Dedifferentiated amniotic fluid mesenchymal stem cell (primary cell): ENCODE results near the gene DUSP2.
"Not testable (repeated sequence)": the region's sequence is repeated elsewhere in the genome, so short reads cannot be mapped to it uniquely, and the experiment has no call there.

ENCODE experiments used
- DNase-seq: peaks from one replicate; pipeline ENCODE4 v3.0.0-alpha.2; 2016; ENCODE audit errors: extremely low spot score

Gene DUSP2

DNA sequence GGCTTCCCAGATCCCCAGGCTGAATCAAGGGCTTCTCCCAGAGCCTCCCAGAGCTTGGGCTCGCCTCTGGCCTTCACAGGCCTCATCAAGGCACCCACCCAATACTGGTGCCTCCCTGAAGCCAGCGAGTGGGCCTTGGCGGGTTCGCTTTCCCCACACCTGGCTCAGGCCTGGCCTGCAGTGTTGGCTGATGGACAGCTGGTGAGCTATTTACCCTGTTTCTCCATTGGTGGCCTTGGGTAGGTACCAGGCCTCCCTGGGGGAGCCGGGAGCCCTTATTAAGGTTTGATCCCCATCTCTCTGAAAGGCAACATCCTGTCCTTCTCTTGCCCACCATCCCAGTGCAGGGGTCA lies 18.2 kb upstream of the DUSP2 start:
- DNase-seq = no peak

DNA sequence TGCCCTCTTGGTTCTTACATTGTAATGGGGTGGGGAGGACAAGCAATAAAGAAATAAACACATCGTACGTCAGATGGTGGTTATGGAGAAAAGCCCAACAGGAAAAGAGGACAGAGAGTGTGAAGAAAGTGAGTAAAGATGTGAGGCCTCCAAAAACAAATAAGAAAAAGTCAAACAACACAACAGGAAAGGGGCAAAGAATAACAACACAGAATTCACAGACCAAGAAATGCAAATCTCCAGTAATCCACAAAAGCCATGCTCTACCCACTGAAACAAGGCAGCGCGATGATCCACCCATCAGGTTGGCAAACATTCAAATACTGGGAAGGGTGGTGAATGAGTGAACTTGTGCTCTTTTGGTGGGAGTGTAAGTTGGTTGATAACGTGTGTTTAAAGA lies 16.7 kb upstream of the DUSP2 start:
- no peak for DNase-seq

DNA sequence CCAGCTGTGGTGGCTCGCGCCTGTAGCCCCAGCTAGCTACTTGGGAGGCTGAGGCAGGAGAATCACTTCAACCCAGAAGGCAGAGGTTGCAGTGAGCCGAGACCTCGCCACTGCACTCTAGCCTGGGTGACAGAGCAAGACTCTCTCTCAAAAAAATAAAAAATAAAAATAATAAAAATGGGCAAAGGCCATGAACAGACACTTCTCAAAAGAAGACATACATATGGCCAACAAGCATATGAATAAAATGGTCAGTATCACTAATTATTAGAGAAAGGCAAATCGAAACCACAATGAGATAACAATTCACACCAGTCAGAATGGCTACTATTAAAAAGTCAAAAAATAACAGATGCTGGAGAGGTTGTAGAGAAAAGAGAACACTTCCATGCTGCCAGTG lies 15.1 kb upstream of the DUSP2 start:
- DNase-seq = not testable (repeated sequence)

DNA sequence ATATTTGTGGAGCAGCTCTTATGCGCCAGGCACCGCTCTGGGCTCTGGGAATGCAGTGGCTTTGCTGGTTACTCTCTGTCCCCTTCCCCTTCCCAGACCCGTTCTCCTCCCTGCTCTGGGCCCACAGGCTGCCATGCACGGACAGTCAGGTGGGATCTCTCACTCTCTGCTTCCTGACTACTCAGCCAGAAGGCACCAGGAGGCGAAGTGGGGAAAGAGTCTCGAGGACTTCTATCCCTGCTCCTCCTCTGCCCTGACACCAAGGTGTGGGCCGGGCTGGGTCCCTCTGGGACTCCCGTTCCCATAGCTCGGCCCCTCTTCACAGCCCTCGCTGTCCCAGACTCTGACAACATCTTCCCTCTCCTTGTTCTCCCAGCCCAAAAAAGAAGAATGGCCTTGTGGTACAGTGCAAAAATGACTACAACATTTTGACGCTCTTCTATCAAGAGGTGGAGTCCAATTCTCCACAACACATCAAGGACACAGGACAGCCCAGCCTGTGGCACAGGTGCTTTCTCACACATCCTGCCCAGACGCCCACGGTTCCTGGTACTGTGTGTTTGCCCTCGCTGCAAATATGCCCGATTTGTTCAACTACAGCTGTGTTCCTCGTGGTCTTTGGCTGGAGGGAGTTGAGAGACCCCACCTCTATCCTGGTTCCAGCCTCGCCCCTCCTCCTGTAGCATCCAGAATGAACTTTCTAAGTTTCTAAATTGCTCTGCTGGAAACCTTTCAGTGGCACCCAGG lies 14.0 kb upstream of the DUSP2 start:
- no peak for DNase-seq

DNA sequence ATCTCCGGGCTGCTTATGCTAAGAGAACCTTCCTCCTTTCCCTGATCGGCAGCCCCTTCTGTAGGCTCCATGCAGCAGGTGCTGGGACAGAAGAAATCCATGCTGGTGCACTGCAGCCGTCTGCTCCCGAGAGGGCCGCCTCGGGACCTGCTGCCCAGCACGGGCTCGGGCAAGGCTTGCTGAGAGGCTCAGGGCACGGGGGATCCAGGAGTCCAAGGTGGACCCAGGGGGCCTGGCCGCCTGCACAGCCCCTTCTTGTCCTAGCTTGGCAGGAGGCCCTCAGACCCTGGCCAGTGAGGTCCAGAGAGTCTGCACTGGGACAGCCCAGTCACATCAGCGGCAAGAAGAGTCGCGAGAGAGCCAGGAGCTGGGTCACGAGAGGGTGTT lies 13.3 kb upstream of the DUSP2 start:
- no peak for DNase-seq

DNA sequence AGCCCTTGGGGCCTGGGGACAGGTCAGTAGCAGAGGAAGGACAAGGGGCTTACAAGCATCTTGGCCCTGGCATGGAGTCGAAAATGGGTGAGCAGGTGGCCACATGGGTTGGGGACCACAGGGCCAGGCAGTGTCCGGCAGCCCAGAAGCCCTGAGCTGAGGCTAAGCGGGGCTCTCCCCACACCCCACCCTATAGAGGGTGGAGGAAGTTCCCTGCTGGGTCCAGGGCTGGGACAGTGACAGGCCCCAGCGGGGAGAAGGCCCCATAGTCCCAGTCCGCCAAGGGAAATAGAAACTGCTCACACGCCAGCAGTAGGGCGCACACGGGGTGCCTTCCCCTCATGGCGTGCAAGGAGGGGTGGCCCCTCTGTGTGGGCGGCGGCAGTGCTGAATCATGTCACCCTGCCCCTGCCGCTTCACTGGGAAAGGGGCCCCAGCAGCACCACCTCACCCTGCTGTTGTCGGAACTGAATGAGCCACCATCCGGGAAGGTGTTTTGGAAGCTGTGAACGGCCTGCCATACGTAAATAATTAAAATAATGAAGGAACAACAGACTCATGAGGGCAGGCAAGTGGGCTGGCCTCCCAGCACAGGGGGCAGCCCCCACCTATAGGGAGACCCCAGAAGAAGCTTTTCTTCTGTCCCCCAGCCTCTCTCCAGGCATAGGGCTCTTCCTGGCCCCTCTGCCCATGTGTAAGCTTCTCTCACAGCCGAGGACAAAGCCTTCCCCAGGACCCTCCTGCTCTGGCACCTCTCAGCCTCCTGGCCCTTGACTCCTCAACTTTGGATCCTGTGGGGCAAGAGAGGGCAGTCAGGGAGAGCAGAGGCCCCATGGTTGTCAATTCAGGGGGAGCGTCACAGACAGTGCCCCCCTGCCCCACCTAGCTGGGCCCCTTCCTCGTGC lies 12.7 kb upstream of the DUSP2 start:
- no peak for DNase-seq

DNA sequence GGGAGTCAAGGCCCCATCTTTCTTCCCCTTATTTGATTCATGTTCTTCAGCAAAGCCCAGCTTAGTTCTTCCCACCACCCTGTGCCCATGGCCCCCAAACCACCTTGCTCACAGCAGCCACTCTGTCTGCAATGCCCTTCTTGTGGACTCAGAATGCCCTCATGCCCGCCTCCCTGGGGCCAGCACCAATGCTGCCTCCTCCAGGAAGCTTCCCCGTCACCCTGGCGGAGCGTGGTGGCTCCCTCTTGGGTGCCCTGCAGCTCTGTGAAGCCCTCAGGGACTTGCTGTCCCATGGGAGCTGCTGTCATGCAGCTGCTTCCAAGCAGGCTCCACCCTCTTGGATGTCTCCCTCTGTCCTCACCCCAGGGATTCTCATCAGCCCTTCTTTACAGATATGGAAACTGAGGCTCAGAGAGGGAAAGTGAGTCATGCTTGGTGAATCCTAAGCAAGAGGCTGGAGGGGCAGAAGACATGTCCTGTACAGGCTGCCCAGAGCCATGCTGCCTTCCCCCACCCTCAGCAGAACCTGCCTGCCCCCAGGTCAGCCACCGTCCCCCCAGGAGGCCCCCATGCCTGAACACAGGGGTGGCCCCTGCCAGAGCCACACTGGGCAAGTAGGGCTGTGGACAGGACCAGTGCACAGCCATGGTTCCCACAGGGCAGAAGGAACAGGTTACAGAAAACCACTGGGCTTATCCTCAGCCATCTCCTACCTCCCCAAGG lies 11.8 kb upstream of the DUSP2 start:
- no peak for DNase-seq

DNA sequence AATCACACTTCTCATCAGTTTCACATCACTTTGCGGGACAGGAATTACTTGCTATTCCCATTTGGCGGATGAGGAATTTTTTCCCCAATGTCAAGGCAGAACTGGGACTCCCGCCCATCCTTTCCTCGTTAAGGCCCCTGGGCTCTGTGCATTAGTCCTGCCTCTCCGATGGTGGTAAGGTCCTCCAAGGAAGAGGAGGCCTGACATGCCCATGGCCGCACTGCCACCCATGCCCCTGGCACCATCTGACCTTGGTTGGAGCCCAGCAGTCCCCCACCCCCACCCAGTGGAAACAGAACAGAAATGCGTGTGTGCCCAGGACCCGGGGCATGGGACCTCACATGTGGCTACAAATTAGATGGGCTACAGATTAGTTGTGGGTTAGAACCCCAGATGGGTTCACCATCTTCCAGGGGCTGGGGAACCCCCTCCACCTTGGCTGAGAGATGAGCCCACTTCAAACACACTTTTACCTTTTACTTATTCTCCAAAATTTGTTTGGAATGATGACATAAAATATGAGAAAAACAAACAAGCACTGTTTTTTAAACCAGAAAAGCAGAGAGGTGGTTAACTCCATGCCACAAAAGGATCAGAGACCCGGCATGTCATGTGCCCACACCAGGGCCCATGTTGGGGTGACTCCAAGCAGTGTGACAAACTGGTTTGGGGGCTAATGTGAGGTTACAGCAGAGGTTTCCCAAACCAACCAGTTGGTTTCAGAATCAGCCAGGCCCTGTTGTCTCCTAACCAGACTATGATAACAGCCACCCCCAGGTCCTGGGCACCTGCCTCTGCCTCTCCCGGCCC lies 11.0 kb upstream of the DUSP2 start:
- DNase-seq = no peak

DNA sequence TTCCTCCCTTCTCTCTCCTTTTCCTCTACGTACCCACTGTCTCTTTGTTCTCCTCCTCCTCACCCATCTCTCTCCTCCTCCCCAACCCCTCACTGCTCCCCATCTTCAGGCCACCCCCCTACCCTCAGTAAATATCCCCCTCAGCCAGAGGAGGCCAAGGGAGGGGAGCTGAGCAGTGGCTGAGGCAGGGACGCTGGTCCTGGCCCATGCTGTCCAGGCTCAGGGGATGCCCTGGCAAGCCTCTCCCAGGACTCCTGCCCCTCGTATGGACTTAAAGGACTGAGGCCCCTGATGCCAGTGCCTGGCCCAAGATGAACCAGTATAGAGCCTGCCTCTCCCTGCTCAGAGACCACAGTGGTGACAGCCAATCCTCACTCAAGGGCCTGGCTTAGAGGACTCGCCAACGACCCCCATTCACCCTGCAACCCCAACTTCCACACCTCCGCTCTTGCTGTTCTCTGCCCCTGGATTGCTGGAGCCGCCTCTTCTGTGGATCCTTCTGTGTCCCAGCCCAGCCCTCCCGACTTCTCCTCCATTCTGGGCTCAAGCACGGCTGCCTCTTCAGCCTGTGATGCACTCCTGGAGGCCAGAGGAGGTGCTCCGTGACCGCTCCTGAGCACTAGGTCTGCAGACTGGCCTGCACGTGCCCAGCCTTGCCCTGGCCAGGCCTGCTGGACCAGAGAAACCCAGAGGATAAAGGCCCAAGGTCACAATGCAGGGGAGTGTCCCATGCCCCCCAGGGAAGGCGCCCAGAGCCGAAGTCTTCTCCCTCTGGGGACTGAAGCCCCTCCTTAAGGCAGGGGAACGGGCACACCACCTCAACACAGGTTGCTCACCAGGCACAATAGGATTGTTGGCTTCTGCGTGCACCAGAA lies 9.5 kb upstream of the DUSP2 start:
- DNase-seq = no peak

DNA sequence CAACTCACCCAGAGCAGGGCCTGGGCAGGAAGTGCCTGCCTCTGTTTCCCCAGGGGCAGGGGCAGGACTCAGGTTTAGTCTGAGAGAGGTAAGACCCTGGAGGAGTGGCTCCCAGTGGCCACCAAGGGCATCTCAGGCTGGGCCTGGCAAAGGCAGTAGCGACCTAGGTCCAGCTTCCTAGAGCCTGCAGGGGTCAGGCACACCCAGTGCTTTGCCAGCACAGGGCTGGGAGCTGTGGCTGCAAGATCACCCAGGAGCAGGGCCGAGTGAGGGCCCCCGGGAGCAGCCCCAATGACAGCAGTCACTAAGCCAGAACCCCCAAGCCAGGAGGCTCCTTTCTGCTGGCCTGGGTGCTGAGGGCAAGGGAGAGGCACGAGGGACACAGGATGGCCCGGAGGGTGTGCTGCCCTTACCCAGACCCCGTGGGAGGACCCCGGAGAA lies 8.8 kb upstream of the DUSP2 start:
- no peak for DNase-seq

DNA sequence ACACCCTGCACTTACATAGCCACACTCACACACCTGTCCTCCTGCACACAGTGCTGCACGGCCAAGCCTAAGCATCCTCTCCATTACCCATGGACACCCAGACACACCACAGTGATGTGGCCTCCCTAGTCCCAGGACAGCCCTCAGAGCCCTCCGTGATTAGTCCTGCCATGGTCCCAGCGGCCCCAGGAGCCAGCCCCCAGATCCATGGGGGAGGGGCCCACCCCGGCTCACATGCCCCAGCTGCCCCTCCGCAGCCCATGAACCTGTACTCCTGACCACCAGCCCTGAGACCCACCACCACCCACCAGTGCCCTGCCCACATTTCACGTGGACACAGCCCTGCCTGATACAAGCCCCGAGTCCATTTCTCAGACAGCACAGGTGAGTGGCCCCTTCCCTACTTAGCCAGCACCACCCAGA lies 8.1 kb upstream of the DUSP2 start:
- DNase-seq = no peak

DNA sequence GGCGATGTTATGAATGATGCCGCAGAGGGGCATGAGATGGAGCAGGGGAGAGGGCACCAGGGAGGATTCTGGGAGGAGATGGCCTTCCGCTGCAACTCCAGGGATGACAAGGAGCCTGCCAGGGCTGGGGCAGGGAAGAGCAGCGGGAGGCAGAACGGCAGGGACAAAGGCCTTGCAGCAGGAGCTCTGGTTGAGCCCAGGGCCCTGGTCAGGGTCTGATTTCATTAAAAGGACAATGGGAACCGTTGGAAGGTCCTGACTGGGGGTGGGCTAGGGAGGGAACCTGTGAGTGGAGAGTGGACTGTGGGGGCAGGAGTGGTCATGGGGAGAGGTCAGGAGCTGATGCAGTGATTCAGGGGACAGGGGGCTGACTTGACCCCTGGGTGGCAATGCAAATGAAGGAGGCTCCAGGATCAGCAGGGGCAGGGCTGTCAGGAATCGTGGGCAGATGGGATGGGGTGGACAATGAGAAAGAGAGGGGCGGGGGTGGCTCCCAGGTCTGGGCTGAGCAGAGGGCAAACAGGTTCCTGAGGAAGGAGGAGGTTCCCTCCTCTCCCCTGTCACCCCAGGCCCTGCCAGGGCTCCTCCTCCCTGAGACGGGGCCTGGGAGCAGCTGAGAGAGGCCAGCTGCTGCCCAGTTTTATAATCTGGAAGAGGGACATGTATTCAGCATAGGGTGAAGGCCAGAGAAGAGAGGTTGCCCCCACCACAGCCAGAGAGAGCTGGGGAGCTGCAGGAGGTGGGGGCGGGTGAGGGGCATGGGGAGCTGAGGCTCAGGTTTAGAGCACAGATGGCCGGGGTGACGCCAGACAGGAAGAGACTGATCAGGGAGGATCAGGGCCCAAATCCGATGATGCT lies 7.3 kb upstream of the DUSP2 start:
- no peak for DNase-seq

DNA sequence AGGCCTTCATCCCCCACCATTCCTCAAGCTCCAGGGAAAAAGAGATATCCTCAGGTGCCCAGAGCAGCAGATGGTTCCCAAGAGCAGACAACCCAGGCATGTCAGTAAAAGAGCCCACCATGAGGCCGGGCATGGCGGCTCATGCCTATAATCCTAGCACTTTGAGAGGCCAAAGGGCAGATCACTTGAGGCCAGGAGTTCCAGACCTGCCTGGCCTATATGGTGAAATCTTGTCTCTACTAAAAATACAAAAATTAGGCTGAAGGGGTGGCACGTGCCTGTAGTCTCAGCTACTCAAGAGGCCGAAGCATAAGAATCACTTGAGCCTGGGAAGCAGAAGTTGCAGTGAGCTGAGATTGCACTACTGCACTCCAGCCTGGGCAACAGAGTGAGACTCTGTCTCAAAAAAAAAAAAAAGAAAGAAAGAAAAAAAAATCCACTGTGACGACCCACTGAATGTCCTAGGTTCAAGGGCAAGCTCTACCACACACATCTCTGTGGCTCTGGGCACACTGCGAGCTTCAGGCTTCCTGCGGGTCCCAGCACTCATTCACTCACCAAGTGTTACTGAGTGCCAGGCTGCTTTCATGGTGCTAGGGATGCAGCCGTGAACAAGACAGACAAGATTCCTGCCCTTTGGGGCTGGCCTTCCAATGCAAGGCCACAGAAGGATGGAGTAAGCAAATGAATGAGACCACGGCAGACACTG lies 6.5 kb upstream of the DUSP2 start:
- DNase-seq = no peak

DNA sequence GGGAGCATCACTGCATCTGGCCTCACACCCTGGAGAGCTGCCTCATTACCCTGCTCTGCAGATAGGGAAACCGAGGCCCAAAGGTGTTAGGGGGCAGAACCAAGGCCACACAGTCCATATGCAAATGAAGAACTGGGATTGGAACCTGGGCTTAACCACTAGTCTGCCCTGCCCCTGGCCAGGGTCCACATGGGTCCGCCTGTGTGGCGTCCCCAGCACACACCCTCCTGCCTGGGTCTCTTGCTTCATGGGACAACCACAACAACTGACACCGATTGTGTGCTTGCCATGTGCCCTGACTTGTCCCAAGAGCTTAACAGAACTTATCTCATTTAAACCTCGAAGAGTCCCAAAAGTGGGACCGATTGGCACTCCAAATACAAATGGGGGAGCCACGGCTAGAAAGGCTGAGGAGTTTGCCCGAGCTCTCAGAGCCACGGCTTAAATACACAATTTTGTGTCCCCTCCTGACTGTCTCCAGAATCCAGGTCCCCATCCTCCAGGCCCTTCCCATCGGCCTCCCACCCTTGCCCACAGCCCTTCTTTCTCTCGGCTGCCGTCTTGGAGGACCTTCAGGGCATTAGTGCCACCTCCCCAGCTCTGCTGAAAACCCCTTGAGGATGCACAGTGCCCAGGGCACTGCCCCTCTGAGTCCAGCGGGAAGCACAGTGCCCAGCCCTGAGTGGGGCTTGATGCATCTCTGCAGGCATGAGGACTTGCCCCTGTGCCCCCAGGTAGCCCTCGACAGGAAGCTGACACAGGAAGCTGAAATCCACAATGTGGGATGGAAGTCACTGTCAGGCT lies 5.8 kb upstream of the DUSP2 start:
- no peak for DNase-seq

DNA sequence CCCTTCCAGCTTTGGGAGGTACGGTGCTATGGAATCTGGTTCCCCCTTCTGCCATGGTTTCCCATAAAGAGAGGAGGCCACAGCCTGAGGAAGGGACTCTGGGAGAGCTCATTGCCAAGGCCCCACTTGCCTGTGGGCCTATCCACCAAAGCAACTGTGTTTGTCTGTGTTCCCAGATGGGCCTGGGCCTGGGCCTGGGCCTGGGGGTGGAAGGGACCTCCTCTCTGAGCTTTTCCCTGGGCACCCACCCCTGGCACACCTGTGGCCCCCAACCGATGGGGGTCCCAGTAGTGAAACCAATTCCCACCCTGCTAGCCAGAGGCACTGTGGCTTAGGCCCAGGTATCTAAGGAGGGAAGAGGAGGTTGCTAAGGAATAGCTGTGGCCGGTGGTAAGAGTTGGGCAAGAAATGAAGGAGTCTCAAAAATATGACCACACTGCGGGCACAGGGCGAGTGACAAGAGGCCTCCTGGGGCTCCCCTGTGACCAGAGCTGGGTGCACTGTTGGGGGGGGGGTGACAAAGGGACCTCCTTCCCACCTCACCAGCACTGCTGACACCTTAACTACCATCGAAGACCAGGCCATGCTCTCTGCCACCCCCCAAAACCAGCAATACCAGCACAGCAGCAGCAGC lies 4.9 kb upstream of the DUSP2 start:
- DNase-seq = no peak

DNA sequence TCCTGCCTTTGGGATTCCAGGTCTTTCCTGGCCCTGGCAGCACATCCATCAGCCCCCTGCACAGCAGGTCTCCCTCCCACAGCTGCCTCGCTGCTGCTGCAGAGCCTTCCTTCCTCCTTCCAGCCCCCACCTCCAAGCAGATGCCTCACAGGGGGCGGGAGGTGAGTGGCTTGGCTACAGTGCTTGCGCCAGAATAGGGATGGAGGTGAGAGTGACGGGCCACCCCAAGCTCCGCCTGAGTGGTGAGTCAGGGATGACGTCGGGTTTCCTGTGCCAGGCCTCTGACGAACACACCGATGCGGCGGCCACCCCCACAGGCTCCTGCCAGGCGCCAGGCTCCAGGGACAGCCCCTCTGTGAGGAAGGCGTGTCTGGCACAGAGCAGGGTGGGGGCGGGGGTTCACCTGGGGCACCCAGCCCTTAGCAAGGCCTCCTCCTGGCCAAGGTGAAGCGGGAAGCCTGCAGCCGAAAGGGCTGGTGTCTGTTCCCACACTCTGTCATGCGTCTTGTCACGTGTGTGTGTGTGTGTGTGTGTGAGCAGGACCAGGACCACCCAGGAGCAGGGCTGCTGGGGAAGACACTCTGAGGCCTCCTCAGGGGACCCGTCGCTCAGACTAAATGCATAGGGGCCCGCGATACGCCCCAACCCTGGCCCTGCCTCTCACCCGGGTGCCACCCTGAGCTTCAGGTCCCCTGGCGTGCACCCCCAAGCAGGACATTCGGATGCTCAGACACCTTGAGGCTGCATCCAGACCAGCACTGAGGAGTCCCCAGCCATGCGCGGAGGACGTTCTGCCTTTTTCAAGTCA lies 3.4 kb upstream of the DUSP2 start:
- DNase-seq = no peak
